ENCODE measurements around the gene HELZ2. TPM values are rescaled to one million over a fixed set of nuclear protein-coding genes. Genes with fewer than 3 reads are reported as not detected.

Gene HELZ2
- total RNA-seq, 1 experiment from 2014 or later: 14.3 TPM

DNA sequence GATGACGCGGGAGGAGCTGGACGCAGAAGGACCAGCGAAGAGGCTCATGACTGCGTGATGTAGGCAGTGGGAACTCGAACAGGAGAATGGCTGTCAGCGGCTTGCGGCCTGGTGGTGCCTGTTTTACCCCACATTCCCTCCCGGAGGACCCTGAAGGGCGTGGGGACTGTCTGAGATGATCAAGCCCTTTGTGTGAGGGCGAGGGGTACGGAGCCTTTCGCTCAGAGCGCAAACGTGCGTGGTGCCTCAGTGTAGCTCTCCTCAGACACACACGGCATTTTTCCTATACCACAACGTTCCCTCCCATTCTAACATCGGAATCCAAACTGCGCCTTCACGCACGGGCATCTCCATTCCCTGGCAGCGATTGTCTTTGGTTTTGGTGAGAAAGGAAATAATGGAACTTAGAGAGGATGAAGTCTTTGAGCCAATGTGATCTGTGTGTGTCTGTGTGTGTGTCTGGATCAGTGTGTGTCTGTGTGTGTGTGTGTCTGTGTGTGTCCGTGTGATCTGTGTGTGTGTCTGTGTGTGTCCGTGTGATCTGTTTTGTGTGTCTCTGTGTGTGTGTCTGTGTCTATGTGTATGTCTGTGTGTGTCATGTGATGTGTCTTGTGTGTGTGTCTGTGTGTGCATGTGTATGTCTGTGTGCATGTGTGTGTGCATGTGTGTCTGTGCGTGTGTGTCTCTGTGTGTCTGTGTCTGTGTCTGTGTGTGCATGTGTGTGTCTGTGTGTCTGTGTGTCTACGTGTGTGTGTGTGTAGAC, 42.2 kb downstream of the HELZ2 start:
- DNase-seq (ENCODE audit: low spot score): no peak
- in situ Hi-C loops (cut with HindIII; ENCODE audit: low sequenced_read_pairs): no loop called here

GRCh38 chr20:63530788-63531160, 43.3 kb downstream of the HELZ2 start:
- no peak for DNase-seq (ENCODE audit: low spot score)
- in situ Hi-C loops (cut with HindIII; ENCODE audit: low sequenced_read_pairs): no loop called here

- no peak for DNase-seq (ENCODE audit: low spot score)
- in situ Hi-C loops (cut with HindIII; ENCODE audit: low sequenced_read_pairs): no loop called here
Observed at GRCh38 chr20:63529861-63530787, 43.9 kb downstream of the HELZ2 start.

- no peak for DNase-seq (ENCODE audit: low spot score)
- in situ Hi-C loops (cut with HindIII; ENCODE audit: low sequenced_read_pairs): no loop called here
Observed at GRCh38 chr20:63529180-63529860, 44.7 kb downstream of the HELZ2 start.

- in situ Hi-C loops (cut with HindIII; ENCODE audit: low sequenced_read_pairs): no loop called here
- no peak for DNase-seq (ENCODE audit: low spot score)
Observed at GRCh38 chr20:63527184-63527583, 46.9 kb downstream of the HELZ2 start.

- in situ Hi-C loops (cut with HindIII; ENCODE audit: low sequenced_read_pairs): no loop called here
- DNase-seq (ENCODE audit: low spot score): no peak
Observed at GRCh38 chr20:63525971-63526370, 48.1 kb downstream of the HELZ2 start.

- DNase-seq (ENCODE audit: low spot score): no peak
- in situ Hi-C loops (cut with HindIII; ENCODE audit: low sequenced_read_pairs): no loop called here
Observed at GRCh38 chr20:63525185-63525584, 48.9 kb downstream of the HELZ2 start.

Other genes starting within 250 kb of the HELZ2 start
- 0.37 and 1.4 TPM in 2 replicates for gene CHRNA4, start 212.9 kb downstream of the HELZ2 start, total RNA-seq (2014; rRNA removed; shearing (Covaris generic))
- gene KCNQ2, start 101.6 kb downstream of the HELZ2 start, total RNA-seq (2014; rRNA removed; shearing (Covaris generic)): 133 and 160 TPM in 2 replicates
- gene EEF1A2, start 75.2 kb downstream of the HELZ2 start, total RNA-seq (2014; rRNA removed; shearing (Covaris generic)): 47.5 and 58.1 TPM in 2 replicates
- gene PPDPF, start 53.5 kb downstream of the HELZ2 start, total RNA-seq (2014; rRNA removed; shearing (Covaris generic)): 31.9 and 38.0 TPM in 2 replicates
- gene PTK6, start 36.9 kb downstream of the HELZ2 start, total RNA-seq (2014; rRNA removed; shearing (Covaris generic)): 0.10 TPM in 1 of 2 replicates, not detected in the other
- gene SRMS, start 26.5 kb downstream of the HELZ2 start, total RNA-seq (2014; rRNA removed; shearing (Covaris generic)): not detected in 2 replicates
- gene FNDC11, start 20.1 kb downstream of the HELZ2 start, total RNA-seq (2014; rRNA removed; shearing (Covaris generic)): 0.86 and 1.4 TPM in 2 replicates
- 19.3 and 19.7 TPM in 2 replicates for gene GMEB2, start 52.9 kb upstream of the HELZ2 start, total RNA-seq (2014; rRNA removed; shearing (Covaris generic))
- 179 and 180 TPM in 2 replicates for gene STMN3, start 79.2 kb upstream of the HELZ2 start, total RNA-seq (2014; rRNA removed; shearing (Covaris generic))
- 18.5 and 18.7 TPM in 2 replicates for gene RTEL1, start 84.1 kb upstream of the HELZ2 start, total RNA-seq (2014; rRNA removed; shearing (Covaris generic))
- gene TNFRSF6B, start 122.4 kb upstream of the HELZ2 start, total RNA-seq (2014; rRNA removed; shearing (Covaris generic)): not detected in 2 replicates
- gene ARFRP1, start 133.7 kb upstream of the HELZ2 start, total RNA-seq (2014; rRNA removed; shearing (Covaris generic)): 33.0 and 36.7 TPM in 2 replicates
- gene ZGPAT, start 133.8 kb upstream of the HELZ2 start, total RNA-seq (2014; rRNA removed; shearing (Covaris generic)): 49.4 and 52.7 TPM in 2 replicates
- gene LIME1, start 162.4 kb upstream of the HELZ2 start, total RNA-seq (2014; rRNA removed; shearing (Covaris generic)): 12.6 and 15.1 TPM in 2 replicates
- 71.8 and 118 TPM in 2 replicates for gene SLC2A4RG, start 165.5 kb upstream of the HELZ2 start, total RNA-seq (2014; rRNA removed; shearing (Covaris generic))

Data from G401 (cell line).